H1 (cell line): Measurements from ENCODE around the gene RPL19. TPM values are rescaled to one million over a fixed set of nuclear protein-coding genes. Genes with fewer than 3 reads are reported as not detected.
A peak's percentile ranks its signal among the peaks of the same experiment; 100 is the strongest.

Source experiments
- CTCF ChIA-PET: fragments of 300-600 bp; sonication (Branson Sonifier 250); formaldehyde crosslinking; loops from one replicate; lab custom pipeline; 2021; ENCODE audit not compliant: partially characterized antibody; lab: Charles Lee
- POLR2A ChIA-PET: fragments of 300-600 bp; sonication (Branson Sonifier 250); formaldehyde crosslinking; loops from one replicate; lab custom pipeline; 2021; ENCODE audit warnings: inconsistent platforms; ENCODE audit not compliant: partially characterized antibody; lab: Charles Lee
- DNase-seq, 2 experiments: peaks; one replicate each; pipeline versions ENCODE4 v3.0.0 to v3.0.0-alpha.2; 2010 to 2022; ENCODE audit warnings: low spot score in 2 of 2, low read depth in 1 of 2, mixed read lengths in 1 of 2
- FAIRE-seq: peaks from 2 replicates; lab custom pipeline; 2011; peaks lifted over from hg19 to GRCh38; lab: Jason Lieb, UNC
- H2AFZ ChIP-seq: 2 replicates; pipeline ENCODE4 v1.8.1; 2012; ENCODE audit warnings: low read length, inconsistent platforms
- H2AK5ac ChIP-seq: 2 replicates; pipeline ENCODE4 v1.6.1; 2013; ENCODE audit warnings: low read depth, low read length
- H2BK120ac ChIP-seq: replicated peaks from 2 replicates; pipeline ENCODE3; 2013; ENCODE audit warnings: low read depth, low read length, inconsistent platforms
- H2BK12ac ChIP-seq: 2 replicates; pipeline ENCODE4 v1.6.1; 2013; ENCODE audit warnings: low read depth, low read length
- H2BK15ac ChIP-seq: 2 replicates; pipeline ENCODE4 v1.6.1; 2013; ENCODE audit warnings: low read length
- H2BK20ac ChIP-seq: 2 replicates; pipeline ENCODE4 v1.6.1; 2013; ENCODE audit warnings: low read length
- H2BK5ac ChIP-seq: 2 replicates; pipeline ENCODE4 v1.6.1; 2013; ENCODE audit warnings: low read depth, low read length
- H3K14ac ChIP-seq: 2 replicates; pipeline ENCODE4 v1.6.1; 2013; ENCODE audit warnings: inconsistent platforms; ENCODE audit not compliant: insufficient read length
- H3K18ac ChIP-seq: 2 replicates; pipeline ENCODE4 v1.6.1; 2013; ENCODE audit warnings: low read length; ENCODE audit errors: extremely low read depth
- H3K23ac ChIP-seq: 2 replicates; pipeline ENCODE4 v1.6.1; 2013; ENCODE audit warnings: inconsistent platforms; ENCODE audit not compliant: insufficient read length
- H3K23me2 ChIP-seq: 2 replicates; pipeline ENCODE4 v1.6.1; 2013; ENCODE audit warnings: low read depth, low read length
- H3K27ac ChIP-seq: 2 replicates; pipeline ENCODE4 v1.6.1; 2011; ENCODE audit warnings: low read depth, low read length, inconsistent platforms
- H3K27me3 ChIP-seq, 4 experiments: replicated peaks in 1 of 4; 1 replicate in 1 of 4; 2 replicates in 3 of 4; pipeline versions ENCODE4 v1.6.1 to v1.8.1; 2011 to 2013; ENCODE audit warnings: low read length in 3 of 4, mild to moderate bottlenecking in 3 of 4, inconsistent platforms in 2 of 4, mixed read lengths in 2 of 4, moderate library complexity in 1 of 4; ENCODE audit not compliant: control insufficient read depth in 3 of 4, insufficient read depth in 3 of 4; ENCODE audit errors: extremely low read depth in 1 of 4
- H3K36me3 ChIP-seq, 4 experiments: 2 replicates each; pipeline versions ENCODE4 v1.6.1 to v1.8.1; 2011 to 2013; ENCODE audit warnings: mild to moderate bottlenecking in 4 of 4, low read length in 3 of 4, moderate library complexity in 2 of 4, control low read depth in 1 of 4, inconsistent platforms in 1 of 4; ENCODE audit not compliant: insufficient read depth in 4 of 4, control insufficient read depth in 2 of 4
- H3K4ac ChIP-seq: replicated peaks from 2 replicates; pipeline ENCODE3; 2013; ENCODE audit warnings: low read length, low read depth, mixed read lengths, inconsistent platforms; ENCODE audit not compliant: insufficient read length
- H3K4me1 ChIP-seq, 4 experiments: replicated peaks in 1 of 4; 1 replicate in 1 of 4; 2 replicates in 3 of 4; pipeline versions ENCODE4 v1.6.1 to v1.8.1; 2011 to 2013; ENCODE audit warnings: low read length in 3 of 4, inconsistent platforms in 2 of 4, mixed read lengths in 1 of 4; ENCODE audit not compliant: insufficient read depth in 4 of 4, control insufficient read depth in 3 of 4
- H3K4me2 ChIP-seq, 2 experiments: 2 replicates each; pipeline versions ENCODE4 v1.6.1 to v1.8.1; 2011 to 2013; ENCODE audit warnings: low read depth in 2 of 2, low read length in 2 of 2, control low read depth in 1 of 2, inconsistent platforms in 1 of 2, mild to moderate bottlenecking in 1 of 2; ENCODE audit not compliant: insufficient read depth in 1 of 2
- H3K4me3 ChIP-seq, 4 experiments: fragments of 200-600, 300-600 bp in 1 of 4; sonication (generic), shearing (Covaris generic), sonication (Bioruptor Twin) in 1 of 4; 2 replicates each; pipeline versions ENCODE4 v1.5.1 to v1.8.1; 2011 to 2016; ENCODE audit warnings: low read length in 4 of 4, low read depth in 3 of 4, control low read depth in 2 of 4, inconsistent platforms in 2 of 4, mild to moderate bottlenecking in 2 of 4, mixed read lengths in 1 of 4, moderate library complexity in 1 of 4; ENCODE audit not compliant: insufficient read depth in 2 of 4; ENCODE audit errors: extremely low read depth in 1 of 4
- H3K56ac ChIP-seq: replicated peaks from 2 replicates; pipeline ENCODE3; 2013; ENCODE audit warnings: low read depth, mild to moderate bottlenecking, mixed read lengths, low read length, inconsistent platforms; ENCODE audit not compliant: insufficient read length
- H3K79me1 ChIP-seq: 2 replicates; pipeline ENCODE4 v1.6.1; 2013; ENCODE audit warnings: low read depth, low read length, control low read depth
- H3K79me2 ChIP-seq, 2 experiments: 2 replicates each; pipeline versions ENCODE4 v1.6.1 to v1.8.1; 2012 to 2013; ENCODE audit warnings: low read length in 2 of 2, mild to moderate bottlenecking in 2 of 2, inconsistent platforms in 1 of 2; ENCODE audit not compliant: insufficient read depth in 2 of 2, control insufficient read depth in 1 of 2
- H3K9ac ChIP-seq, 4 experiments: replicated peaks in 1 of 4; 1 replicate in 1 of 4; 2 replicates in 3 of 4; pipeline versions ENCODE4 v1.6.1 to v1.8.1; 2011 to 2013; ENCODE audit warnings: low read depth in 3 of 4, low read length in 3 of 4, control low read depth in 2 of 4, mild to moderate bottlenecking in 2 of 4, moderate library complexity in 2 of 4, inconsistent platforms in 1 of 4; ENCODE audit errors: extremely low read depth in 1 of 4
- H3K9me3 ChIP-seq, 2 experiments: 2 replicates each; pipeline versions ENCODE4 v1.6.1 to v1.8.1; 2012 to 2013; ENCODE audit warnings: mild to moderate bottlenecking in 2 of 2, moderate library complexity in 2 of 2, control low read depth in 1 of 2, inconsistent platforms in 1 of 2, low read depth in 1 of 2, low read length in 1 of 2, mixed read lengths in 1 of 2; ENCODE audit not compliant: insufficient read depth in 2 of 2
- H4K20me1 ChIP-seq, 2 experiments: replicated peaks in 1 of 2; 2 replicates each; pipeline versions ENCODE3 to v1.8.1; 2011 to 2013; ENCODE audit warnings: inconsistent platforms in 2 of 2, low read length in 2 of 2, mild to moderate bottlenecking in 1 of 2; ENCODE audit not compliant: insufficient read depth in 2 of 2, control insufficient read depth in 1 of 2
- H4K5ac ChIP-seq: 2 replicates; pipeline ENCODE4 v1.6.1; 2013; ENCODE audit warnings: low read length, low read depth, mixed read lengths, inconsistent platforms; ENCODE audit not compliant: insufficient read length
- H4K8ac ChIP-seq: 2 replicates; pipeline ENCODE4 v1.8.0; 2013; ENCODE audit warnings: mild to moderate bottlenecking, moderate library complexity, low read length, inconsistent platforms; ENCODE audit not compliant: insufficient read depth; ENCODE audit errors: extremely low read depth
- H4K91ac ChIP-seq: replicated peaks from 2 replicates; pipeline ENCODE3; 2013; ENCODE audit warnings: low read length, mixed read lengths, inconsistent platforms; ENCODE audit not compliant: insufficient read length
- BCL11A ChIP-seq, 2 experiments: IDR thresholded peaks; one replicate each; pipeline ENCODE4 v1.6.1; 2011; ENCODE audit warnings: low read depth in 2 of 2, low read length in 2 of 2, mild to moderate bottlenecking in 2 of 2
- CREB1 ChIP-seq: IDR thresholded peaks from 2 replicates; pipeline ENCODE4 v1.6.1; 2012; ENCODE audit warnings: inconsistent platforms
- EZH2 ChIP-seq: fragments of 200-600 bp; sonication (generic); IDR thresholded peaks from 2 replicates; pipeline ENCODE4 v1.7.1; 2012; ENCODE audit warnings: low read depth, mild to moderate bottlenecking, moderate library complexity, low read length, inconsistent platforms; ENCODE audit not compliant: severe bottlenecking
- KDM1A ChIP-seq: fragments of 200-600, 300-600 bp; sonication (generic); IDR thresholded peaks from 2 replicates; pipeline ENCODE4 v1.7.1; 2016; ENCODE audit warnings: mild to moderate bottlenecking, low read length, borderline replicate concordance
- MAFK ChIP-seq: IDR thresholded peaks from 2 replicates; pipeline ENCODE4 v1.6.1; 2012; ENCODE audit warnings: low read depth, mild to moderate bottlenecking, improper control_type of control experiment, low read length
- SIN3A ChIP-seq, 2 experiments: IDR thresholded peaks in 1 of 2; conservative IDR thresholded peaks in 1 of 2; 2 replicates each; pipeline ENCODE4 v1.6.1; 2011 to 2012; ENCODE audit warnings: low read length in 2 of 2, improper control_type of control experiment in 1 of 2, low read depth in 1 of 2, mild to moderate bottlenecking in 1 of 2
- SUZ12 ChIP-seq: fragments of 200-600 bp; sonication (generic); IDR thresholded peaks from 2 replicates; pipeline ENCODE4 v1.6.1; 2012; ENCODE audit warnings: mild to moderate bottlenecking, inconsistent platforms, low read length, moderate library complexity, mixed read lengths
- WGBS, 2 experiments: shearing (Covaris generic) in 1 of 2; methylation state at CpG; one replicate each; pipeline versions ENCODE4 v1.1.6 to v1.1.7; 2013 to 2015; ENCODE audit warnings: low lambda C conversion rate in 2 of 2, mixed read lengths in 2 of 2, inconsistent platforms in 1 of 2, low coverage in 1 of 2, missing lambda C conversion rate in 1 of 2; ENCODE audit not compliant: insufficient replicate concordance in 2 of 2, insufficient coverage in 1 of 2, insufficient read length in 1 of 2; ENCODE audit errors: extremely low coverage in 1 of 2, missing lambda C conversion rate in 1 of 2; 5-methylcytosine and 5-hydroxymethylcytosine counted together
- polyA plus RNA-seq, 7 experiments: library from polyadenylated mRNA; depleted of rRNA in 3 of 7; stranded (reverse) in 5 of 7; unstranded in 2 of 7; fragments of >200 nt in 5 of 7; fragments of 200-250 nt in 2 of 7; gene quantifications; 1 replicate in 5 of 7; 2 replicates in 1 of 7; 4 replicates in 1 of 7; pipeline versions ENCODE4 v1.2.1 to v1.2.3, GENCODE V29; 2011 to 2013; ENCODE audit warnings: missing spikeins in 2 of 7, mixed read lengths in 2 of 7
- total RNA-seq: library from RNA; stranded (reverse); fragmentation: NEBNext Ultra II Directional; extraction: Animal tissue kit (Norgen Biotek cat#: 25700); gene quantifications from 2 replicates; pipeline ENCODE4 v1.2.1, GENCODE V29; 2021
- TF ChIP-seq, protein P1 (sequence below): IDR thresholded peaks from 2 replicates; pipeline ENCODE4 v1.6.1; 2012; ENCODE audit warnings: low read length, inconsistent platforms

RPL19 gene
- total and polyA plus RNA-seq, 2 of the 8 experiments (the other 6 are each of a cell fraction or from before 2014, with no cell fraction given), result 2,108 to 2,182 TPM

DNA sequence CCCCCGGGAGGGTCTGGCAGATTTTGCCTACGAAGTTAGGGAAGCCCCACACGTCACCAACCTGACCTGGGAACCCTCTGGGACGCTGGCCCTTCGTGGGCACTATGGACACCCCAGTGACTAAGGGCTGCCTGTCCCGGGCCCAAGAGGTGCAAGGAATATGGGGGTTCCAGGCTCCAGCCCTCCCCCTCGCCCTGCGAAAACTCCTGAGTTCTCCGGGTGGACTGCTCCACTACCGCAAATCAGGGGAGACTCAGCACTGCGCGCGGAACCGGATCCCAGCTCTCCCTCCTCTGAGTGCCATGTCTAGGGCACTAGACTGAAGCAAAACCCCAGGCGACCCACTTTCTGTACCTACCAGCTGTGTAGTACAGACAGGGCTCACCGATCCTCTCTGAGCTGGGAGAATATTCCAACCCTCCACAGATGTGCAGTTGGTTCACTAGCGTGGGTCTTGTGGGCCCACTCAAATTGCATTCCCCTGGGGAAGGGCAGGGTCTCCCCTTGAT is 34.2 kb upstream of the RPL19 start, which contains the start of gene ARL5C:
ARL5C (minus strand) TSS at position 321 of the 509 bp plus-strand sequence. CDS start 401 bp downstream, outside the sequence.
- Histone ChIP-seq H2AK5ac (no peak within 1 kb of the TSS), H2BK15ac (no peak within 1 kb of the TSS), H3K4me1 (peaks cover 0 to 8% (median 6%) of the 10 kb centered on the region in 4 experiments; a peak in 5 of 7 replicates), H4K20me1 (no peaks in the 10 kb centered on the region), H4K5ac (no peak within 1 kb of the TSS), H3K56ac (no peak within 1 kb of the TSS), H2BK12ac (peak within 1 kb of the TSS; percentile 50; the same call in 1 of the 2 replicates), H3K9ac (no peak within 1 kb of the TSS; a peak in 1 of 7 replicates), H3K79me1 (no peaks in the 10 kb centered on the region), H3K23ac (no peak within 1 kb of the TSS), H3K27ac (no peak within 1 kb of the TSS), H2BK5ac (peak within 1 kb of the TSS; percentile 49; the same call in 1 of the 2 replicates), H3K14ac (no peak within 1 kb of the TSS), H3K4me3 (peak within 1 kb of the TSS; percentile 58 to 84 (median 77)), H4K91ac (no peak within 1 kb of the TSS), H3K9me3 (no peaks in the 10 kb centered on the region), H3K4me2 (peak within 1 kb of the TSS; percentile 95 to 96), H2AFZ (peak within 1 kb of the TSS; percentile 96), H3K36me3 (no peaks in the 10 kb centered on the region), H2BK120ac (no peak within 1 kb of the TSS), H3K23me2 (peaks cover 12% of the 10 kb centered on the region; the same call in 1 of the 2 replicates), H3K4ac (no peak within 1 kb of the TSS), H4K8ac (peak within 1 kb of the TSS; percentile 39), H3K27me3 (peaks cover 14 to 31% (median 25%) of the 10 kb centered on the region in 4 experiments), H3K18ac (peak within 1 kb of the TSS; percentile 44; the same call in 1 of the 2 replicates), H3K79me2 (no peaks in the 10 kb centered on the region), H2BK20ac (0 out of 2 replicates have a peak within 1 kb of the TSS, but pooled peaks have one; percentile 43)
- POLR2A ChIA-PET, result interaction anchor here (1.0 to 3.9 kb wide), 7 partner anchors 9 to 70 kb away, joined by 3 to 35 read pairs (median 4); partner anchors contain the start of gene RPL19
- DNase-seq (no peak), FAIRE-seq (no peak)
- CTCF ChIA-PET, result interaction anchor here (0.5 to 10.8 kb wide), 21 partner anchors 10 to 225 kb away, joined by 3 to 151 read pairs (median 5); partner anchors contain the start of gene PLXDC1
- TF ChIP-seq SUZ12 (0 out of 2 replicates have a peak, but pooled peaks have one; percentile 41), CREB1 (0 out of 2 replicates have a peak, but pooled peaks have one; percentile 40), MAFK (no peak), EZH2 (peak; percentile 63), KDM1A (no peak), BCL11A (IDR thresholded peaks at IDR 0.05; ENCODE audit: low read depth in 2 of 2, low read length in 2 of 2) (no peak), SIN3A (conservative IDR thresholded peaks at IDR 0.05 in 1 of 2, IDR thresholded peaks at IDR 0.05 in 1 of 2; ENCODE audit: low read depth in 1 of 2, low read length in 2 of 2) (0 out of 4 replicates have a peak, but pooled peaks of 1 of the 2 experiments have one; percentile 10)
- TF ChIP-seq, protein P1, sequence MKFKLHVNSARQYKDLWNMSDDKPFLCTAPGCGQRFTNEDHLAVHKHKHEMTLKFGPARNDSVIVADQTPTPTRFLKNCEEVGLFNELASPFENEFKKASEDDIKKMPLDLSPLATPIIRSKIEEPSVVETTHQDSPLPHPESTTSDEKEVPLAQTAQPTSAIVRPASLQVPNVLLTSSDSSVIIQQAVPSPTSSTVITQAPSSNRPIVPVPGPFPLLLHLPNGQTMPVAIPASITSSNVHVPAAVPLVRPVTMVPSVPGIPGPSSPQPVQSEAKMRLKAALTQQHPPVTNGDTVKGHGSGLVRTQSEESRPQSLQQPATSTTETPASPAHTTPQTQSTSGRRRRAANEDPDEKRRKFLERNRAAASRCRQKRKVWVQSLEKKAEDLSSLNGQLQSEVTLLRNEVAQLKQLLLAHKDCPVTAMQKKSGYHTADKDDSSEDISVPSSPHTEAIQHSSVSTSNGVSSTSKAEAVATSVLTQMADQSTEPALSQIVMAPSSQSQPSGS, result no peak
- WGBS, 2 experiments, result 44% methylated on average over 13 of the region's 17 CpGs; no CpG with 5 or more reads in 1 of the 2 experiments
